PC-9 (cell line): ENCODE measurements around the gene TRNT1. TPM values are rescaled to one million over a fixed set of nuclear protein-coding genes. Genes with fewer than 3 reads are reported as not detected.

Experiments
- BruUV-seq: library from RNA; stranded (reverse); fragments of 400-500 nt; replicated peaks from 2 replicates; lab custom pipeline; 2021; lab: Mats Ljungman, UMichigan
- CTCF ChIA-PET: fragments of 300-600 bp; sonication (Branson Sonifier 250); formaldehyde crosslinking; loops from one replicate; lab custom pipeline; 2022; ENCODE audit warnings: antibody characterized with exemption; lab: Charles Lee
- POLR2A ChIA-PET: fragments of 300-600 bp; sonication (Branson Sonifier 250); formaldehyde crosslinking; loops from one replicate; lab custom pipeline; 2022; ENCODE audit warnings: antibody characterized with exemption; ENCODE audit not compliant: unreplicated experiment; lab: Charles Lee
- DNase-seq, 2 experiments: peaks; one replicate each; pipeline versions ENCODE4 v3.0.0 to v3.0.0-alpha.2; 2015 to 2022; ENCODE audit warnings: mixed read lengths in 1 of 2
- H2AFZ ChIP-seq: fragments of 200-600 bp; sonication (generic); 2 replicates; pipeline ENCODE4 v1.8.1; 2017; ENCODE audit warnings: antibody characterized with exemption
- H3F3A ChIP-seq: fragments of 200-600 bp; sonication (generic); 2 replicates; pipeline ENCODE4 v1.8.1; 2017; ENCODE audit warnings: antibody characterized with exemption, mild to moderate bottlenecking, low read depth; ENCODE audit not compliant: insufficient read depth
- H3K27ac ChIP-seq: fragments of 200-600 bp; sonication (generic); 2 replicates; pipeline ENCODE4 v1.6.1; 2016; ENCODE audit warnings: mixed run types
- H3K27me3 ChIP-seq: fragments of 200-600 bp; sonication (generic); 2 replicates; pipeline ENCODE4 v1.6.1; 2016; ENCODE audit warnings: low read depth, mixed run types; ENCODE audit not compliant: insufficient read depth
- H3K36me3 ChIP-seq: fragments of 200-600 bp; sonication (generic); 2 replicates; pipeline ENCODE4 v1.6.1; 2016; ENCODE audit warnings: low read depth, mixed run types
- H3K4me1 ChIP-seq: fragments of 200-600 bp; sonication (generic); replicated peaks from 2 replicates; pipeline ENCODE4 v1.6.1; 2016; ENCODE audit warnings: mixed run types; ENCODE audit not compliant: insufficient read depth
- H3K4me2 ChIP-seq: fragments of 200-600 bp; sonication (generic); 2 replicates; pipeline ENCODE4 v1.6.1; 2017; ENCODE audit warnings: mixed run types
- H3K4me3 ChIP-seq: fragments of 200-600 bp; sonication (generic); 2 replicates; pipeline ENCODE4 v1.6.1; 2016; ENCODE audit warnings: mixed run types
- H3K79me2 ChIP-seq: fragments of 200-600 bp; sonication (generic); 2 replicates; pipeline ENCODE4 v1.6.1; 2017; ENCODE audit warnings: low read depth, mixed run types
- H3K9me2 ChIP-seq: fragments of 200-600 bp; sonication (generic); 2 replicates; pipeline ENCODE4 v1.8.1; 2017; ENCODE audit warnings: mild to moderate bottlenecking; ENCODE audit not compliant: insufficient read depth
- H3K9me3 ChIP-seq: fragments of 200-600 bp; sonication (generic); 2 replicates; pipeline ENCODE4 v1.8.1; 2016; ENCODE audit warnings: low read depth; ENCODE audit not compliant: insufficient read depth
- H4K20me1 ChIP-seq: fragments of 200-600 bp; sonication (generic); 2 replicates; pipeline ENCODE4 v1.8.1; 2017; ENCODE audit not compliant: insufficient read depth
- EZH2 ChIP-seq: fragments of 200-600 bp; sonication (generic); IDR thresholded peaks from 2 replicates; pipeline ENCODE4 v1.8.0; 2017; ENCODE audit warnings: antibody characterized with exemption, low read depth
- intact Hi-C: fragments of 100-400 bp; cut with micrococcal nuclease; formaldehyde crosslinking; loops from one replicate; pipeline ENCODE4 v1.10.0; 2022; ENCODE audit not compliant: unreplicated experiment
- total RNA-seq: library from RNA; stranded (reverse); gene quantifications from 2 replicates; pipeline ENCODE4 v1.2.3, GENCODE V29; 2021
- TF ChIP-seq, protein P1 (sequence below): fragments of 200-600 bp; sonication (generic); conservative IDR thresholded peaks from 2 replicates; pipeline ENCODE4 v1.6.1; 2017; ENCODE audit warnings: mixed run types, antibody characterized with exemption, mild to moderate bottlenecking, moderate library complexity

Gene TRNT1
- total RNA-seq, 1 experiment from 2014 or later = 22.5 TPM

DNA sequence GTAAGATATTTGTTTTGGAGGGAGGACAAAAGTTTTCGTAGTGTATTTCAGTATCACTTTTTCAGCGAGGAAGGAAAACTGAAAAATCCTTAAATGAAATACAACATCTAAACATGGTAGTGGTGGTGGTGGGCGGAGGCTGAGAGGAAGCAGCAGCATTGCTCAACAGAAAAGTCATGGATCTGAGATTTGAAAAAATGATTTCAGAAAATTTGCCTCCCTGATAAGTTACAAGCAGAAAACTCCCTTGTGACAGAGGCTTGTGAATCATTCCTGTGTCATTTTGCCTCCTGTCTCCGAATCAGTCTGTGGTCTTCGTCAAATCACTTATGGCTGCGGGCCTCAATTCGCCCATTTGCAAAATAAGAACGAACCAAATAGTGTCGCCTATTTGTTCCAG, 53.7 kb downstream of the TRNT1 start:
- POLR2A ChIA-PET = no interaction called here
- no peak overlapping the region for H3K4me2 ChIP-seq
- no peak overlapping the region for H3K27ac ChIP-seq
- H3K9me3 ChIP-seq = no peaks in the 10 kb centered on the region
- H3K79me2 ChIP-seq = peaks cover 26% of the 10 kb centered on the region
- intact Hi-C loops = no loop called here
- no peak overlapping the region for H3K4me3 ChIP-seq
- no peaks in the 10 kb centered on the region for H3F3A ChIP-seq
- no TSS peak for BruUV-seq
- TF ChIP-seq, protein P1, sequence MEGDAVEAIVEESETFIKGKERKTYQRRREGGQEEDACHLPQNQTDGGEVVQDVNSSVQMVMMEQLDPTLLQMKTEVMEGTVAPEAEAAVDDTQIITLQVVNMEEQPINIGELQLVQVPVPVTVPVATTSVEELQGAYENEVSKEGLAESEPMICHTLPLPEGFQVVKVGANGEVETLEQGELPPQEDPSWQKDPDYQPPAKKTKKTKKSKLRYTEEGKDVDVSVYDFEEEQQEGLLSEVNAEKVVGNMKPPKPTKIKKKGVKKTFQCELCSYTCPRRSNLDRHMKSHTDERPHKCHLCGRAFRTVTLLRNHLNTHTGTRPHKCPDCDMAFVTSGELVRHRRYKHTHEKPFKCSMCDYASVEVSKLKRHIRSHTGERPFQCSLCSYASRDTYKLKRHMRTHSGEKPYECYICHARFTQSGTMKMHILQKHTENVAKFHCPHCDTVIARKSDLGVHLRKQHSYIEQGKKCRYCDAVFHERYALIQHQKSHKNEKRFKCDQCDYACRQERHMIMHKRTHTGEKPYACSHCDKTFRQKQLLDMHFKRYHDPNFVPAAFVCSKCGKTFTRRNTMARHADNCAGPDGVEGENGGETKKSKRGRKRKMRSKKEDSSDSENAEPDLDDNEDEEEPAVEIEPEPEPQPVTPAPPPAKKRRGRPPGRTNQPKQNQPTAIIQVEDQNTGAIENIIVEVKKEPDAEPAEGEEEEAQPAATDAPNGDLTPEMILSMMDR = no peak
- TF ChIP-seq EZH2 = no peak
- no peaks in the 10 kb centered on the region for H3K36me3 ChIP-seq
- no peaks in the 10 kb centered on the region for H4K20me1 ChIP-seq
- no peaks in the 10 kb centered on the region for H3K27me3 ChIP-seq
- no peak overlapping the region for H2AFZ ChIP-seq
- CTCF ChIA-PET = no interaction called here
- 0 out of 2 replicates have a peak, but pooled peaks cover 10% of the 10 kb centered on the region for H3K4me1 ChIP-seq
- DNase-seq = no peak
- H3K9me2 ChIP-seq = no peaks in the 10 kb centered on the region

DNA sequence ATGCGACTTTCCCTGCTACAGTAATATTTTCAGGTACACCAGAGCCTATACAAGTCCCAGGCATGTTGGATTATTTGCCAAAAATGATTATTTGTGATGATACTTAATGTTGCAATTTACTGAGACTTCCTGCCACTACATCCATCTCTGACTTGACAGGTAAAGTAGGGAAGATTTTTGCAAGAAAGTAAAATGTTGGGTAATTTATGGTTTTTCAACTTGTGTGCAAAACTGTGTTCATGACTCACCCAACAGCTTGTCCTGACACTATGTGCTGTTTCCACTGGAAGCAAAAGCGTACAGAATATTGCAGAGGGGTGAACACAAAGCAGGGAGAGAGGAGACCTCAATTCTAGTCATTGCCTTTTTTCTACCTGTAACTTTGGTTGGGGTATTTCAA, 58.1 kb downstream of the TRNT1 start:
- no peaks in the 10 kb centered on the region for H3K36me3 ChIP-seq
- no peak overlapping the region for H3K27ac ChIP-seq
- H3K9me2 ChIP-seq = no peaks in the 10 kb centered on the region
- BruUV-seq = no TSS peak
- POLR2A ChIA-PET = no interaction called here
- no peaks in the 10 kb centered on the region for H3K4me1 ChIP-seq
- no peak overlapping the region for H2AFZ ChIP-seq
- H3K79me2 ChIP-seq = no peaks in the 10 kb centered on the region
- intact Hi-C loops = no loop called here
- DNase-seq = no peak
- no peak overlapping the region for H3K4me3 ChIP-seq
- H3K4me2 ChIP-seq = no peak overlapping the region
- no peak for TF ChIP-seq EZH2
- TF ChIP-seq, protein P1 = no peak
- CTCF ChIA-PET = no interaction called here
- no peaks in the 10 kb centered on the region for H3K9me3 ChIP-seq
- no peaks in the 10 kb centered on the region for H3K27me3 ChIP-seq
- H4K20me1 ChIP-seq = no peaks in the 10 kb centered on the region
- no peaks in the 10 kb centered on the region for H3F3A ChIP-seq

DNA sequence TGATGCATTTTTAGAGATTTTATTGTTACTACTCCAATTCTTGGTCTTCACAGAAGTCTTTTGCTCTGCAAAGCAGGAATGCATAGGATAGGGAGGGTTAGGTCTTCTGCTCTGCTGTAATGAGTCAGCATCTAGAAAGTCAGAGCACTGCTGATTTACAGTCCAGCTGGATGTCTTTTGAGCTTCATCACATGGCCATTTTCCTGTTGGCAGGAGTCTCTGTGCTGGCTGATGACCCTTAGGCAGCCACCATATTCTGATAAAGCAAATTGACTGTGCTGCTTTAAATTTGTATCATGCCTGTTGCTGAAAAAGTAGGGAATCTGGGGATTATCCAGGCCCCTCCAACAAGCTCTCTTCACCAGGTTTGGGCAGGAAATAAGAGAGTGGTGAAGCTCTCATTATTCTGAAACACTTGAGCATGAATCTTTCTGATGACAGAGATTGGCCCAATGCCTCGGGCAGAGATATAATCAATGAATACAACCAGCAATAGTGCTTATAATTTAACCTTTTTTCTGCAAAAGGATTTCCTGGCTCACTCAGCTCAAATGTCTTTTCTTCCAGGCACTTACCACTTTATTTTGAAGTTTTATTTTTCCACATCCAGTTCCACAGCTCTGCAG, 62.5 kb downstream of the TRNT1 start:
- POLR2A ChIA-PET = no interaction called here
- no peak overlapping the region for H3K27ac ChIP-seq
- intact Hi-C loops = no loop called here
- H2AFZ ChIP-seq = no peak overlapping the region
- TF ChIP-seq, protein P1 = no peak
- TF ChIP-seq EZH2 = no peak
- DNase-seq = no peak
- H3K4me2 ChIP-seq = no peak overlapping the region
- CTCF ChIA-PET = no interaction called here
- BruUV-seq = no TSS peak
- H3K36me3 ChIP-seq = no peaks in the 10 kb centered on the region
- H3K9me3 ChIP-seq = no peaks in the 10 kb centered on the region
- H3K9me2 ChIP-seq = no peaks in the 10 kb centered on the region
- no peaks in the 10 kb centered on the region for H3F3A ChIP-seq
- no peak overlapping the region for H3K4me3 ChIP-seq
- H3K79me2 ChIP-seq = no peaks in the 10 kb centered on the region
- peaks cover 7% of the 10 kb centered on the region; the same call in 1 of the 2 replicates for H3K27me3 ChIP-seq
- no peaks in the 10 kb centered on the region for H4K20me1 ChIP-seq
- H3K4me1 ChIP-seq = no peaks in the 10 kb centered on the region
